Loucy (cell line): Measurements from ENCODE around the gene KIRREL3.

Experiments
- EZH2phosphoT487 ChIP-seq: fragments of 200-600 bp; IDR thresholded peaks from 2 replicates; pipeline ENCODE4 v1.6.1; 2018; ENCODE audit warnings: antibody characterized with exemption, mild to moderate bottlenecking, moderate library complexity, borderline replicate concordance
- TF ChIP-seq, protein P1 (sequence below): fragments of 200-600 bp; sonication (generic); conservative IDR thresholded peaks from 2 replicates; pipeline ENCODE4 v1.5.1; 2014; ENCODE audit warnings: mild to moderate bottlenecking, antibody characterized with exemption, low read length

DNA sequence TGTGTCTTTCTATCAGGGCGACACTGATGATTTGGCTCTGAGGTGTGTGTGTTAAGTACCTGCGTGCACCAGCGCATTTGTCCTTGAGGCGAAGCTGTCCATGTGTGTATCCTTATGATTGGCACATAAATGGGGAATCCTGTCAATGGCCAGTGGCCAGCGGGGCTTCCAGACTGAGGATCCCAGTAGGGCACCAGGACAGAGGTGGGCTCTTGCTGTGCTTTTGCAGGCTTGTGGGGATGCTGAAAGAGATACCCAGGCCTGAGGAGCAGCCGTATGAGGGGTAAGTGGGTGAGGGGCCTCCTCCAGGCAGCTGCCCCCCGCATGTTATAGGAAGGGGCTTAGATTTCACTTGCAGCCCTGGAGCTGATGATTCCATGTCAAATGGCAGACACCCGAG, 488.3 kb downstream of the KIRREL3 start:
- TF ChIP-seq, protein P1, sequence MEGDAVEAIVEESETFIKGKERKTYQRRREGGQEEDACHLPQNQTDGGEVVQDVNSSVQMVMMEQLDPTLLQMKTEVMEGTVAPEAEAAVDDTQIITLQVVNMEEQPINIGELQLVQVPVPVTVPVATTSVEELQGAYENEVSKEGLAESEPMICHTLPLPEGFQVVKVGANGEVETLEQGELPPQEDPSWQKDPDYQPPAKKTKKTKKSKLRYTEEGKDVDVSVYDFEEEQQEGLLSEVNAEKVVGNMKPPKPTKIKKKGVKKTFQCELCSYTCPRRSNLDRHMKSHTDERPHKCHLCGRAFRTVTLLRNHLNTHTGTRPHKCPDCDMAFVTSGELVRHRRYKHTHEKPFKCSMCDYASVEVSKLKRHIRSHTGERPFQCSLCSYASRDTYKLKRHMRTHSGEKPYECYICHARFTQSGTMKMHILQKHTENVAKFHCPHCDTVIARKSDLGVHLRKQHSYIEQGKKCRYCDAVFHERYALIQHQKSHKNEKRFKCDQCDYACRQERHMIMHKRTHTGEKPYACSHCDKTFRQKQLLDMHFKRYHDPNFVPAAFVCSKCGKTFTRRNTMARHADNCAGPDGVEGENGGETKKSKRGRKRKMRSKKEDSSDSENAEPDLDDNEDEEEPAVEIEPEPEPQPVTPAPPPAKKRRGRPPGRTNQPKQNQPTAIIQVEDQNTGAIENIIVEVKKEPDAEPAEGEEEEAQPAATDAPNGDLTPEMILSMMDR, result no peak
- TF ChIP-seq EZH2phosphoT487, result no peak
